Nephron (organoid): ENCODE results near the gene CDC42BPG.
A peak's percentile ranks its signal among the peaks of the same experiment; 100 is the strongest.

ENCODE experiments used
- H3K27ac Mint-ChIP-seq, 3 experiments: 2 replicates each; pipeline ENCODE4 v1.8.0; 2020; ENCODE audit warnings: mixed read lengths in 3 of 3, mild to moderate bottlenecking in 2 of 3, moderate library complexity in 1 of 3
- H3K27me3 Mint-ChIP-seq: 2 replicates; pipeline ENCODE4 v1.8.0; 2021; ENCODE audit warnings: low read depth, mild to moderate bottlenecking, moderate library complexity, mixed read lengths
- H3K36me3 Mint-ChIP-seq: 2 replicates; pipeline ENCODE4 v1.8.0; 2020; ENCODE audit warnings: low read depth, mixed read lengths
- H3K4me1 Mint-ChIP-seq: 2 replicates; pipeline ENCODE4 v1.8.0; 2020; ENCODE audit warnings: mixed read lengths
- H3K4me3 Mint-ChIP-seq, 3 experiments: 2 replicates each; pipeline ENCODE4 v1.8.0; 2020; ENCODE audit warnings: mild to moderate bottlenecking in 3 of 3, mixed read lengths in 3 of 3, moderate library complexity in 2 of 3
- H3K9me3 Mint-ChIP-seq: 2 replicates; pipeline ENCODE4 v1.8.0; 2020; ENCODE audit warnings: mixed read lengths
- CTCF ChIP-seq, 3 experiments: fragments of 200-600 bp; sonication (generic); IDR thresholded peaks; one replicate each; pipeline ENCODE4 v1.5.0; 2021; ENCODE audit warnings: antibody characterized with exemption in 3 of 3; ENCODE audit not compliant: unreplicated experiment in 3 of 3

Gene CDC42BPG

GRCh38 chr11:64810891-64811272 is 33.6 kb downstream of the CDC42BPG start:
- Mint-ChIP-seq H3K27ac (peak overlapping the region; percentile 34 to 89 (median 83)), H3K36me3 (peaks cover 12% of the 10 kb centered on the region), H3K4me1 (peaks cover 17% of the 10 kb centered on the region), H3K9me3 (no peaks in the 10 kb centered on the region), H3K4me3 (peak overlapping the region; percentile 95 to 99 (median 98)), H3K27me3 (no peaks in the 10 kb centered on the region)
- no peak for TF ChIP-seq CTCF (IDR thresholded peaks at IDR 0.05; ENCODE audit: unreplicated experiment in 3 of 3)

- no peaks in the 10 kb centered on the region for H3K27me3 Mint-ChIP-seq
- peak within 1 kb of the TSS; percentile 34 to 89 (median 83) for H3K27ac Mint-ChIP-seq
- H3K9me3 Mint-ChIP-seq: no peaks in the 10 kb centered on the region
- no peak for TF ChIP-seq CTCF (IDR thresholded peaks at IDR 0.05; ENCODE audit: unreplicated experiment in 3 of 3)
- peaks cover 17% of the 10 kb centered on the region for H3K36me3 Mint-ChIP-seq
- H3K4me3 Mint-ChIP-seq: peak within 1 kb of the TSS; percentile 95 to 99 (median 98)
- peaks cover 17% of the 10 kb centered on the region for H3K4me1 Mint-ChIP-seq
These were observed 34.1 kb downstream of the CDC42BPG start, which contains the start of gene MEN1 for GRCh38 chr11:64810271-64810890. Gene MEN1 (minus strand): TSS chr11:64810551. CDS start chr11:64810109, 442 bp downstream.

GRCh38 chr11:64809781-64810241 is 34.6 kb downstream of the CDC42BPG start:
- TF ChIP-seq CTCF (IDR thresholded peaks at IDR 0.05; ENCODE audit: unreplicated experiment in 3 of 3): no peak
- H3K4me3 Mint-ChIP-seq: peak overlapping the region; percentile 95 to 99 (median 98)
- H3K36me3 Mint-ChIP-seq: peaks cover 17% of the 10 kb centered on the region
- H3K4me1 Mint-ChIP-seq: peaks cover 17% of the 10 kb centered on the region
- peak overlapping the region; percentile 34 to 58 (median 39) for H3K27ac Mint-ChIP-seq
- H3K27me3 Mint-ChIP-seq: no peaks in the 10 kb centered on the region
- no peaks in the 10 kb centered on the region for H3K9me3 Mint-ChIP-seq

GRCh38 chr11:64805481-64805880 is 39.0 kb downstream of the CDC42BPG start:
- no peak for TF ChIP-seq CTCF (IDR thresholded peaks at IDR 0.05; ENCODE audit: unreplicated experiment in 3 of 3)
- H3K36me3 Mint-ChIP-seq: peaks cover 22% of the 10 kb centered on the region
- peaks cover 22% of the 10 kb centered on the region for H3K4me1 Mint-ChIP-seq
- no peaks in the 10 kb centered on the region for H3K9me3 Mint-ChIP-seq
- no peak overlapping the region for H3K27ac Mint-ChIP-seq
- no peaks in the 10 kb centered on the region for H3K27me3 Mint-ChIP-seq
- peak overlapping the region; percentile 28 to 51 (median 49) for H3K4me3 Mint-ChIP-seq

- Mint-ChIP-seq H3K27ac (no peak overlapping the region), H3K36me3 (peaks cover 22% of the 10 kb centered on the region), H3K4me1 (peaks cover 21% of the 10 kb centered on the region), H3K9me3 (no peaks in the 10 kb centered on the region), H3K4me3 (peak overlapping the region; percentile 79 to 86 (median 84)), H3K27me3 (no peaks in the 10 kb centered on the region)
- no peak for TF ChIP-seq CTCF (IDR thresholded peaks at IDR 0.05; ENCODE audit: unreplicated experiment in 3 of 3)
These were observed 39.9 kb downstream of the CDC42BPG start for GRCh38 chr11:64804346-64805210.
